HG03457 (cell line): ENCODE data around the gene OR2T12.
"Not testable (repeated sequence)": the region's sequence is repeated elsewhere in the genome, so short reads cannot be mapped to it uniquely, and the experiment has no call there.

Experiments used
- ATAC-seq: cut with Tn5 transposase; IDR thresholded peaks from one replicate; pipeline ENCODE4 v1.9.1; 2021; ENCODE audit warnings: moderate number of reproducible peaks; ENCODE audit not compliant: unreplicated experiment

Gene OR2T12

DNA sequence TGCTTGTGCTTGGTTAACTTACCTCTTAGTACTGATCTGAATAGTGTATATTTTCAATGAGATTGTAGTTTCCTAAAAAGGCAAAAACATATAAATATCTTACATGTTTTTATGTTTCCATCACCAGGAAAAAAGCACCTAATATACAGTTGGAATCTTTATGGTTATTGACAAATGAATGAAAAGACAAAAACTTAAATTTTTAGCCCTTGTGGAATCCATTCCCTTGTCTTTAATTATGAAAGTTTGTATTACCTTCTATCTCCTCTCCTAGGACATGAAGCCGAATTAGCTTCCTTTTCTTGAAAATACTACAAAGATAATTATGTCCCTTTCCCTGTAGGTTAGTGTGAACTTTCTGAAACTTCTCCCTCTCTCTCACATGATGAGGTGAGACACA lies at the start of gene OR2T12:
OR2T12 (minus strand) TSS at position 101 of the 400 bp plus-strand sequence. CDS start 7,846 bp downstream, outside the sequence.
- ATAC-seq = no peak

DNA sequence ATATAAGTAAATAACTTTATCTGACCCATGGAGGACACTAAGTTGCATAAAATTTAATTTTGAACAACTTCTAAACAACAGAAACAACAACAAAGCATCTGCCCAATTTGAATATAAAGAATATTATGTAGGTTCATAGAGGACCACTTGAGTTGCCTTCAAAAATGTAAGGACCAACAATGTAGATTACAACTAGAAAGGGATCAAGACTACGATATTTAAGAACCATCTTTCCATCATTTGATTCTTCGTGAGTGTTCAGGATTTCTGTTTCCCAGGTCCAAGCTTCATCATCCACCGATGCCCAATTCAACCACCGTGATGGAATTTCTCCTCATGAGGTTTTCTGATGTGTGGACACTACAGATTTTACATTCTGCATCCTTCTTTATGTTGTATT lies 45.3 kb upstream of the OR2T12 start, which contains the start of gene OR14C36:
OR14C36 (plus strand) TSS at position 301 of the 400 bp plus-strand sequence; CDS start at position 301, 0 bp downstream.
- no peak for ATAC-seq

GRCh38 chr1:248343451-248343850 lies 40.2 kb upstream of the OR2T12 start:
- ATAC-seq = no peak

- ATAC-seq = no peak
Observed at GRCh38 chr1:248324468-248324867, 21.2 kb upstream of the OR2T12 start, which contains the start of gene OR2M7. Gene OR2M7 (minus strand): TSS chr1:248324568. CDS start chr1:248324568, 0 bp downstream.

- no peak for ATAC-seq
Observed at GRCh38 chr1:248316796-248317195, 13.6 kb upstream of the OR2T12 start.

DNA sequence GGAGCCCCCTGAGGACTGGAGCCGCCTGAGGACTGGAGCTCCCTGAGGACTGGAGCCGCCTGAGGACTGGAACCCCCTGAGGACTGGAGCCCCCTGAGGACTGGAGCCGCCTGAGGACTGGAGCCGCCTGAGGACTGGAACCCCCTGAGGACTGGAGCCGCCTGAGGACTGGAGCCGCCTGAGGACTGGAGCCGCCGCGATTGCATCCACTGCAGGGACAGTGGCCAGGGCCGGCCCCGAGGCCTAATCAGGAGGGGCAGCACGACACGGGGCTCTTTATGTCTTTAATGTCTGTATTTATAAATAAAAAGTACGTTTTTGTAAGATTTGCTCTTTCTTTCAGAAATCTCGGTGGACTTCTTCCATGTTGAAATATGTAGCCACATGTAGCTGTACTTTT lies 3.5 kb upstream of the OR2T12 start:
- ATAC-seq = not testable (repeated sequence)

- ATAC-seq = no peak
Observed at GRCh38 chr1:248306103-248306502, 2.9 kb upstream of the OR2T12 start.

DNA sequence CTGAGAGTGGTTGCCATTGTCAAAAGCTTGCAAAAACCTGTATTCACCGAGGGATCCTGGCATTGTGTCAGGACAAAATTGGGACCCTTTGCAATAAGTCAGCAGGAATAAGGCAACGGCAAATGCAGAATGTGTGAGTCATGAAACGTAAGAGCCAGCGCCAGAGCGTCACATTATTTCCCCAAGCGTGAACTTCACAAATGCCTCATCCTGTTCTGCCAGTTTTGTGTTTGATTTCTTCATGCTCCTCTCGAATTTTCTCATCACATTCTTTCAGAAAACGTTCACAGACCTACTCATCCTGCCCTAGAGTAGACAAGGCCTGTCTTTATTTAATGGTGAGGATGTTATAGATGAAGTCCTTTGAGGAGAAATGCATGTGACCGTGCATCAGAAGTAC lies 2.4 kb upstream of the OR2T12 start:
- not testable (repeated sequence) for ATAC-seq

DNA sequence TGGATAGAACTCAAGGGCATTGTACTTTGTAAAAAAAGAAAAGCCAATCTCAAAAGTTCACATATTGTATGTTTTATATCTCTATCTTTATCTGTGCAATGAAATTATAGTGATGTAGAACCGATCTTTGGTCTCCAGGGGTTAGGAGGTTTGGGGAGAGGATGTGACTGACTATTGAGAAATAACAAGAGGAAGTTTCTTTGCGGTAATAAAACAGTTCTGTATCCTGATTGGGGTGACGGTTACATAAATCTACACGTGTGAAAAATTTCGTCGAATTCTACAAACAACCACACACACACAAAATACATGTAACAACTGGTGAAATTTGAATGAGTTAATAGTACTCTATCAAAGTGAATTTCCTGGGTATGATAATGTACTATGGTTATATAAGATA lies 14.8 kb downstream of the OR2T12 start:
- ATAC-seq = no peak

DNA sequence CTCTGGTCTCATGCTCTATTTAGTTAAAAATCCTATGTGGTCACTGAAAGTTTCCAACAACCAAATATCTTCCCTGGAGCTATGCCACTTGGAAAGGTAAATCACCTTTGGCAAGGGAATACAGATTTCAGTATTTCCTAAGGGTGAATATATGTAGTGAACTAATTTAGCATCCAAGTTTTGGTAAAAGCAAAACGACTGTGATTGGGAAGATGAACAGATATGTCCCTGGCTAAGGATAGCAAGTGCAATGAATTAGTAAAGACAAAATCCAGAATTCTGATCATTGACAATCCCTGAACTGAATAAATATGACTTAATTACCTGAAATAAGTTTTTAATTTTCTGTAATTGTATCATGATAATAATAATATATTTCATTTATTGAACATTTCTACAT lies 25.3 kb downstream of the OR2T12 start, which contains the start of gene OR2T33:
OR2T33 (minus strand) TSS at position 101 of the 400 bp plus-strand sequence. CDS start 4,162 bp downstream, outside the sequence.
- no peak for ATAC-seq

DNA sequence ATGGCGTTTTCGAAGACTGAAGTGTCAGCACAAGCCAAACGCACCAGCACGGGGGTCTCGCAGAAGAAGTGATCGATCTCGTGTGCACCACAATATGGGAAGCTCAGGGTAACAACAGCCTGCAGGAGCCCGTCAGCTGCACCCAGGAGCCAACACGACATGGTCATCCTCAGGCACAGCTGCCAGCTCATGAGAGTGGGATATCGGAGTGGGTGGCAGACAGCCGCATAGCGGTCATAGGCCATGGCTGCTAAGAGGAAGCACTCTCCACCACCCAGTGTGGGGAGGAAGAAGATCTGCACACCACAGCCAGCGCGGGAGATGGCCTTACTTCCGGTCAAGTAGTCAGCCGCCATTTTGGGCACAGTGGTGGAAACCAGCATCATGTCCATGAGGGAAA lies 30.0 kb downstream of the OR2T12 start:
- ATAC-seq = not testable (repeated sequence)

DNA sequence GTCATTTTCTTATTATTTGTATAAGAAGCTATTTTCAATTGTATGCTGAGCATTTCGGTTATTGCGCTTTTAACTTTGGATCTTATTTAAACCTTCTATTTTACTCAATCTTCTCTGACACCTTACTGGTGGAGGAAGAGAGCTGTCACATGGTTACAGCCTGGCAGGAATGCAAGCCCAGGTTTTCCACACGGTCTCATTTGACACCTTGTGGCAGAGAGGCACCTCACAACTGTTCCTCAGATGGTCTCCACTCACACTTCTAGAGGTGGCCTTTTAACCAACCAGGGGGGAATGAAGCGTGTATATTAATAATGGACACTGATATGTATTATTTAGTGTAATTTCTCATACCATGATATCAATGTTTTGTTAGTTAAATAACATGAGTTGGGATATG lies 35.0 kb downstream of the OR2T12 start:
- ATAC-seq = no peak

- ATAC-seq = not testable (repeated sequence)
Observed at GRCh38 chr1:248259309-248259708, 43.9 kb downstream of the OR2T12 start.

DNA sequence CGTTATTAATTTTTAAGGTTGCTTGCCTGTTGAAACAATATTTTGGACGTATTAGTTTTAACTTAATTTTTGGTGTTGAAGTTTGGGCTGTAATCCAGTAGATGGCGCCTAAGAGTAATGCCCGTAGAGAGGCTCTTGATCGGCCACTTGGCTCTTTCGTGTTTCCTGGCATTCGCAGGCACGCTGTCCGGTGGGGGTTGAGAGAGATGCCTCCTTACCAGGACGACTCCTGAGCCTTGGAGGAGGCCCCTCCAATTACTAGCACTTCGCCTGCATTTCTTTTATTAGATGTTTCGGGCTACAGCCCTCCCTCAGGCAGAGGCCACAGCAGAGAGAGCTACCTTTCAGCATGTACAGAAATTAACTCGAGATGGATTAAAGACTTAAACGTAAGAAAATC lies 60.0 kb downstream of the OR2T12 start:
- peak; percentile 78 for ATAC-seq
